ENCODE data around the gene TMEM232.

Gene TMEM232

DNA sequence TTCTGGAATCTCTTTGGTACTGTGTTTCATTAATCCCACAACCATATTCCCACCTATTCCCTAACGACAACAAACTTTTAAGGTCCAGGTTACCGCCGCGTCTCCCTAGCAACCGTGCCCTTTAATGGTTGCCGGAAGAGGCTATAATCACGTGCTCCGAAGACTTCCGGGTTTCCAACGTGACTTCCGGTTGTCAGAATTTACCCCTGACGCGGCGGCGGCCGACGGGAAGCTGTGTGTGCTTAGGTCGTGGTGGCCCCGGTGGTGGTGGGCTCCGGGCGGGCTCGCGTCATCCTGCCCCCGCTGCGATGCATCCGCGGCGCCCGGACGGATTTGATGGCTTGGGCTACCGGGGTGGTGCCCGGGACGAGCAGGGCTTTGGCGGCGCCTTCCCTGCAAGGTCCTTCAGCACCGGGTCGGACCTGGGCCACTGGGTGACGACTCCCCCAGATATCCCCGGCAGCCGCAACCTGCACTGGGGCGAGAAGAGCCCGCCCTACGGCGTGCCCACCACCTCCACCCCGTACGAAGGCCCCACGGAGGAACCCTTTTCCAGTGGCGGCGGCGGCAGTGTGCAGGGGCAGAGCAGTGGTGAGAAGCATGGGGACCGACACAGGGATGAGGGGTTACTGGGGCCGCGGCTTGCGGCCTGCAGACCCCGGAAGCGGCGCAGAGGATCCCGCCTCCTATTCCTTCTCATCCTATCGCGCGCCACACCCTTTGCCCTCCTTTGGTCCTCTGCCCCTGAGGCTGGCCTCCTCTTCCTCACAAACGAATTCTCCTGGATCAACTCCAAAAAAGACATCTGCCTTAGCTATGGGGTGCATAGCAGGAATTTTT is 12.6 kb upstream of the TMEM232 start, which contains the start of gene SLC25A46:
Gene SLC25A46 (plus strand): TSS at position 196 of the 840 bp plus-strand sequence. CDS start 113 bp downstream, at position 309.
- H3K27ac ChIP-seq (replicated peaks) = peak within 1 kb of the TSS; percentile 84
- peak within 1 kb of the TSS; percentile 80 for H3K4me3 ChIP-seq (replicated peaks; ENCODE audit: insufficient read depth, low read length)
- peak; percentile 54 to 75 for DNase-seq (ENCODE audit: low read depth in 1 of 2, low spot score in 1 of 2)
- peak; percentile 62 for TF ChIP-seq POLR2AphosphoS5 (IDR thresholded peaks at IDR 0.05; ENCODE audit: low read depth)
- TF ChIP-seq SPI1 (IDR thresholded peaks at IDR 0.05; ENCODE audit: borderline replicate concordance, low read depth) = no peak
- TF ChIP-seq GABPA (IDR thresholded peaks at IDR 0.05; ENCODE audit: low read depth) = peak; percentile 84
- TF ChIP-seq, protein P1, sequence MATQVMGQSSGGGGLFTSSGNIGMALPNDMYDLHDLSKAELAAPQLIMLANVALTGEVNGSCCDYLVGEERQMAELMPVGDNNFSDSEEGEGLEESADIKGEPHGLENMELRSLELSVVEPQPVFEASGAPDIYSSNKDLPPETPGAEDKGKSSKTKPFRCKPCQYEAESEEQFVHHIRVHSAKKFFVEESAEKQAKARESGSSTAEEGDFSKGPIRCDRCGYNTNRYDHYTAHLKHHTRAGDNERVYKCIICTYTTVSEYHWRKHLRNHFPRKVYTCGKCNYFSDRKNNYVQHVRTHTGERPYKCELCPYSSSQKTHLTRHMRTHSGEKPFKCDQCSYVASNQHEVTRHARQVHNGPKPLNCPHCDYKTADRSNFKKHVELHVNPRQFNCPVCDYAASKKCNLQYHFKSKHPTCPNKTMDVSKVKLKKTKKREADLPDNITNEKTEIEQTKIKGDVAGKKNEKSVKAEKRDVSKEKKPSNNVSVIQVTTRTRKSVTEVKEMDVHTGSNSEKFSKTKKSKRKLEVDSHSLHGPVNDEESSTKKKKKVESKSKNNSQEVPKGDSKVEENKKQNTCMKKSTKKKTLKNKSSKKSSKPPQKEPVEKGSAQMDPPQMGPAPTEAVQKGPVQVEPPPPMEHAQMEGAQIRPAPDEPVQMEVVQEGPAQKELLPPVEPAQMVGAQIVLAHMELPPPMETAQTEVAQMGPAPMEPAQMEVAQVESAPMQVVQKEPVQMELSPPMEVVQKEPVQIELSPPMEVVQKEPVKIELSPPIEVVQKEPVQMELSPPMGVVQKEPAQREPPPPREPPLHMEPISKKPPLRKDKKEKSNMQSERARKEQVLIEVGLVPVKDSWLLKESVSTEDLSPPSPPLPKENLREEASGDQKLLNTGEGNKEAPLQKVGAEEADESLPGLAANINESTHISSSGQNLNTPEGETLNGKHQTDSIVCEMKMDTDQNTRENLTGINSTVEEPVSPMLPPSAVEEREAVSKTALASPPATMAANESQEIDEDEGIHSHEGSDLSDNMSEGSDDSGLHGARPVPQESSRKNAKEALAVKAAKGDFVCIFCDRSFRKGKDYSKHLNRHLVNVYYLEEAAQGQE (IDR thresholded peaks at IDR 0.05; ENCODE audit: insufficient replicate concordance, low read depth) = peak; percentile 1
- TF ChIP-seq, protein P2, sequence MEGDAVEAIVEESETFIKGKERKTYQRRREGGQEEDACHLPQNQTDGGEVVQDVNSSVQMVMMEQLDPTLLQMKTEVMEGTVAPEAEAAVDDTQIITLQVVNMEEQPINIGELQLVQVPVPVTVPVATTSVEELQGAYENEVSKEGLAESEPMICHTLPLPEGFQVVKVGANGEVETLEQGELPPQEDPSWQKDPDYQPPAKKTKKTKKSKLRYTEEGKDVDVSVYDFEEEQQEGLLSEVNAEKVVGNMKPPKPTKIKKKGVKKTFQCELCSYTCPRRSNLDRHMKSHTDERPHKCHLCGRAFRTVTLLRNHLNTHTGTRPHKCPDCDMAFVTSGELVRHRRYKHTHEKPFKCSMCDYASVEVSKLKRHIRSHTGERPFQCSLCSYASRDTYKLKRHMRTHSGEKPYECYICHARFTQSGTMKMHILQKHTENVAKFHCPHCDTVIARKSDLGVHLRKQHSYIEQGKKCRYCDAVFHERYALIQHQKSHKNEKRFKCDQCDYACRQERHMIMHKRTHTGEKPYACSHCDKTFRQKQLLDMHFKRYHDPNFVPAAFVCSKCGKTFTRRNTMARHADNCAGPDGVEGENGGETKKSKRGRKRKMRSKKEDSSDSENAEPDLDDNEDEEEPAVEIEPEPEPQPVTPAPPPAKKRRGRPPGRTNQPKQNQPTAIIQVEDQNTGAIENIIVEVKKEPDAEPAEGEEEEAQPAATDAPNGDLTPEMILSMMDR (IDR thresholded peaks at IDR 0.05; ENCODE audit: insufficient read depth, low read length) = no peak
- no peaks in the 10 kb centered on the region for H3K27me3 ChIP-seq (ENCODE audit: insufficient read depth, poor library complexity, severe bottlenecking)

DNA sequence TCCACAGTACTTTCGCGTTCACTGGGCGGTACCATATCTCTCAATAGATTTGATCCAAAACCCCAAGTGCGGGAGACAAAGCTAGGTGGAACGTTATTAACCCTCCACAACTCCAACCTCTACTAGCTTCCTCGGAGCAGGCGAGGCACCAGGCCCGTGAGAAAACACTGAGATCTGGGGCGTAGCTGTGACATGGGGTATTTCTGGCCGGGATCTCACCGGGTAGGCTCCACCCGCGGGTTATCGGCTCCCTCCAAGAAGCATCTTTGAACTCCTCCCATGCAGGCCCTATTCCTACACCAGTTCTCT is 12.0 kb upstream of the TMEM232 start:
- peak overlapping the region; percentile 80 for H3K4me3 ChIP-seq (replicated peaks; ENCODE audit: insufficient read depth, low read length)
- no peak for DNase-seq (ENCODE audit: low read depth in 1 of 2, low spot score in 1 of 2)
- no peaks in the 10 kb centered on the region for H3K27me3 ChIP-seq (ENCODE audit: insufficient read depth, poor library complexity, severe bottlenecking)
- H3K27ac ChIP-seq (replicated peaks) = peak overlapping the region; percentile 84
- TF ChIP-seq POLR2AphosphoS5 (IDR thresholded peaks at IDR 0.05; ENCODE audit: low read depth) (no peak), SPI1 (IDR thresholded peaks at IDR 0.05; ENCODE audit: borderline replicate concordance, low read depth) (no peak), GABPA (IDR thresholded peaks at IDR 0.05; ENCODE audit: low read depth) (no peak)
- TF ChIP-seq, protein P2 (IDR thresholded peaks at IDR 0.05; ENCODE audit: insufficient read depth, low read length) = no peak
- TF ChIP-seq, protein P1 (IDR thresholded peaks at IDR 0.05; ENCODE audit: insufficient replicate concordance, low read depth) = no peak

DNA sequence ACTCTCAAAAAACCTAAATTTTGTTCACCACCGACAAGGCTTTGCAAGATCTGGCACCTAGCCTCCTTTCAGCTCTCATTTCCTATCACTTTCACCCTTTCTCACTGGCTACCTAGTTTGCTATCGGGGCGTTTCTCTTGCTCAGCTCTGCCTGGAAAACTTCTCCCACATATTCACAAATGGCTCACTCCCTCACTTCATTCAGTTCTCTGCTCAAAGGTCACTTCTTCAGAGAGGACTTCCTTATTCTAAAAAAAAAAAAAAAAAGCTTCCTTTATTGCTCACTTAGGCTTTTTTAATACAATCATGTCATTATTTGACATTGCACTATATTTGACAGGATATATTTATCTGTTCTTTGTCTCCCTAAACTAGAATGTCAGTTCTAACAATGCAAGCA is 10.3 kb upstream of the TMEM232 start:
- Histone ChIP-seq H3K27me3 (ENCODE audit: insufficient read depth, poor library complexity, severe bottlenecking) (no peaks in the 10 kb centered on the region), H3K4me3 (replicated peaks; ENCODE audit: insufficient read depth, low read length) (no peak overlapping the region), H3K27ac (replicated peaks) (no peak overlapping the region)
- TF ChIP-seq, protein P1 (IDR thresholded peaks at IDR 0.05; ENCODE audit: insufficient replicate concordance, low read depth) = no peak
- TF ChIP-seq POLR2AphosphoS5 (IDR thresholded peaks at IDR 0.05; ENCODE audit: low read depth) (no peak), SPI1 (IDR thresholded peaks at IDR 0.05; ENCODE audit: borderline replicate concordance, low read depth) (peak; percentile 42; the same call in 1 of the 2 replicates), GABPA (IDR thresholded peaks at IDR 0.05; ENCODE audit: low read depth) (no peak)
- TF ChIP-seq, protein P2 (IDR thresholded peaks at IDR 0.05; ENCODE audit: insufficient read depth, low read length) = no peak
- DNase-seq (ENCODE audit: low read depth in 1 of 2, low spot score in 1 of 2) = no peak

All from HL-60 (cell line).